ENCODE measurements around the gene EVI2B. TPM values are rescaled to one million over a fixed set of nuclear protein-coding genes. Genes with fewer than 3 reads are reported as not detected.
"Not testable (repeated sequence)": the region's sequence is repeated elsewhere in the genome, so short reads cannot be mapped to it uniquely, and the experiment has no call there.

Gene EVI2B
- total RNA-seq, 1 experiment from 2014 or later: not detected

DNA sequence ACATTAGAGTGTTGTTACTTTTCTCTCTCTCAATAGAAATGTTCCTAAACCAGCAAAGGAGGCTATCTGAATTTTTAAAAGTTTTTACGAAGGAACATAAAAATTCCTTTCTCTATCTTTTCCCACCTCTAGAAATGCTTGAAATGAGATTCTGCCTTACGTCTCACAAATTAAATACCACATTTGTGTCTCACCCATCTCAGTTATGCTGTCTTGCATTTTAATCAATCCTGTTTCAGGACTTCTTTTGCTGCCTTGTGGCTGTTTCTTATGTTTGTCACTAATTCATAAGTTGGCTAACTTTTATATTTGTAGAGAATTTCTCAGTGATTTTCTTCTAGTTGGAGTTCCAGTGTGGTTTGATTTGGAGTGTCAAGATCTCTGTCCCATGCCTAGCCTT lies 20.3 kb downstream of the EVI2B start:
- H2AFZ ChIP-seq: no peak overlapping the region
- H3K4me1 ChIP-seq (replicated peaks; ENCODE audit: insufficient read depth): no peaks in the 10 kb centered on the region
- no peaks in the 10 kb centered on the region for H3K36me3 ChIP-seq (ENCODE audit: low read depth)
- no peak overlapping the region for H3K27ac ChIP-seq
- H3K27me3 ChIP-seq (ENCODE audit: insufficient read depth, low read depth): no peaks in the 10 kb centered on the region
- TF ChIP-seq EZH2 (IDR thresholded peaks at IDR 0.05; ENCODE audit: low read depth): no peak
- no peak overlapping the region for H3K4me3 ChIP-seq
- ChIA-PET CTCF (no interaction called here), POLR2A (ENCODE audit: unreplicated experiment) (no interaction called here)
- H3K4me2 ChIP-seq: no peak overlapping the region
- H3K9me2 ChIP-seq (ENCODE audit: insufficient read depth): no peaks in the 10 kb centered on the region
- no TSS peak for BruUV-seq (replicated peaks)
- H3K79me2 ChIP-seq (ENCODE audit: low read depth): no peaks in the 10 kb centered on the region
- H4K20me1 ChIP-seq (ENCODE audit: insufficient read depth): 0 out of 2 replicates have a peak, but pooled peaks cover 5% of the 10 kb centered on the region
- no peak for DNase-seq
- H3F3A ChIP-seq (ENCODE audit: insufficient read depth, low read depth): no peaks in the 10 kb centered on the region
- intact Hi-C loops (cut with micrococcal nuclease; ENCODE audit: unreplicated experiment): no loop called here
- H3K9me3 ChIP-seq (ENCODE audit: insufficient read depth, low read depth): no peaks in the 10 kb centered on the region

DNA sequence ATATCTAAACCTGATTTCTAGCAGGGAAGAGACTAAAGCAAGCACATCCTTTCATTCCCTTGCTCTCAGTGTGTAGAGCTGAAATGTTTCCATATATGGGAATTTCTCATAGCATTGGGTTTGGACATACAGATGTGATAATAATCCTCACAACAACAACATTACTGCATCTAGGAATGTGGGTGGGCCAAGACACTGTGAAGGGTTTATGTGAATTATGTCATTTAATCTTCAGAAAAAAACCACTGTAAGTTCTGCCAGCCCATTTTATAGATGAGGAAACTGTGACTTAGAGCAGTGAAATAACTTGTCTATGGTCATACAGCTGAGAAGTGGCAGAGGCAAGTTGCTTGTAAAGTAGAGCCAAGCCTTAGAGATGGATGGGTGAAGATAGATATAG lies 22.0 kb downstream of the EVI2B start:
- Histone ChIP-seq H3F3A (ENCODE audit: insufficient read depth, low read depth) (no peaks in the 10 kb centered on the region), H3K27me3 (ENCODE audit: insufficient read depth, low read depth) (no peaks in the 10 kb centered on the region), H2AFZ (no peak overlapping the region), H3K4me1 (replicated peaks; ENCODE audit: insufficient read depth) (no peaks in the 10 kb centered on the region), H3K4me2 (no peak overlapping the region), H3K4me3 (no peak overlapping the region), H3K9me3 (ENCODE audit: insufficient read depth, low read depth) (no peaks in the 10 kb centered on the region), H3K36me3 (ENCODE audit: low read depth) (no peaks in the 10 kb centered on the region), H4K20me1 (ENCODE audit: insufficient read depth) (0 out of 2 replicates have a peak, but pooled peaks cover 5% of the 10 kb centered on the region), H3K79me2 (ENCODE audit: low read depth) (no peaks in the 10 kb centered on the region), H3K9me2 (ENCODE audit: insufficient read depth) (no peaks in the 10 kb centered on the region), H3K27ac (no peak overlapping the region)
- BruUV-seq (replicated peaks): no TSS peak
- TF ChIP-seq EZH2 (IDR thresholded peaks at IDR 0.05; ENCODE audit: low read depth): no peak
- TF ChIP-seq, protein P1, sequence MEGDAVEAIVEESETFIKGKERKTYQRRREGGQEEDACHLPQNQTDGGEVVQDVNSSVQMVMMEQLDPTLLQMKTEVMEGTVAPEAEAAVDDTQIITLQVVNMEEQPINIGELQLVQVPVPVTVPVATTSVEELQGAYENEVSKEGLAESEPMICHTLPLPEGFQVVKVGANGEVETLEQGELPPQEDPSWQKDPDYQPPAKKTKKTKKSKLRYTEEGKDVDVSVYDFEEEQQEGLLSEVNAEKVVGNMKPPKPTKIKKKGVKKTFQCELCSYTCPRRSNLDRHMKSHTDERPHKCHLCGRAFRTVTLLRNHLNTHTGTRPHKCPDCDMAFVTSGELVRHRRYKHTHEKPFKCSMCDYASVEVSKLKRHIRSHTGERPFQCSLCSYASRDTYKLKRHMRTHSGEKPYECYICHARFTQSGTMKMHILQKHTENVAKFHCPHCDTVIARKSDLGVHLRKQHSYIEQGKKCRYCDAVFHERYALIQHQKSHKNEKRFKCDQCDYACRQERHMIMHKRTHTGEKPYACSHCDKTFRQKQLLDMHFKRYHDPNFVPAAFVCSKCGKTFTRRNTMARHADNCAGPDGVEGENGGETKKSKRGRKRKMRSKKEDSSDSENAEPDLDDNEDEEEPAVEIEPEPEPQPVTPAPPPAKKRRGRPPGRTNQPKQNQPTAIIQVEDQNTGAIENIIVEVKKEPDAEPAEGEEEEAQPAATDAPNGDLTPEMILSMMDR (conservative IDR thresholded peaks at IDR 0.05): no peak
- intact Hi-C loops (cut with micrococcal nuclease; ENCODE audit: unreplicated experiment): no loop called here
- DNase-seq: no peak
- ChIA-PET CTCF (no interaction called here), POLR2A (ENCODE audit: unreplicated experiment) (no interaction called here)

DNA sequence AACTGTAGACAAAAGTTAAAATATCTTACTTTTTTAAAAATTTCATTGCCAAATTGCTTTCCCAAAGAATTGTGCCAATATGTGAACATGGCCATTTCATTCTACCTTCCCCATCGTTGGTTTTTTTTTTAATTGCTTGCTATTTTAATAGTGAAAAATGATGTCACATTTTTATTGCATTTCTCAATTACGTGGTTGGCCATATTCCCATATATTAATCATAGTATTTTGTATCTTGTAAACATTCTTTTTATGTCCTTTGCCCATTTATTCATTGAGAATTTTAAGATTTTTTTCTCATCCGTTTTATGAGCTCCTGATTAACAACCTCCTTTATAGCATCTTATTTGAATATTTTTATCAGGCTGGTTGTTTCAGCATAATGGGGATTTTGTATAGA lies 24.1 kb downstream of the EVI2B start:
- BruUV-seq (replicated peaks): no TSS peak
- DNase-seq: no peak
- Histone ChIP-seq H3K9me2 (ENCODE audit: insufficient read depth) (no peaks in the 10 kb centered on the region), H3K27me3 (ENCODE audit: insufficient read depth, low read depth) (no peaks in the 10 kb centered on the region), H3K9me3 (ENCODE audit: insufficient read depth, low read depth) (no peaks in the 10 kb centered on the region), H3K4me3 (no peak overlapping the region), H3K4me2 (no peak overlapping the region), H2AFZ (no peak overlapping the region), H3K27ac (no peak overlapping the region), H4K20me1 (ENCODE audit: insufficient read depth) (no peaks in the 10 kb centered on the region), H3K4me1 (replicated peaks; ENCODE audit: insufficient read depth) (no peaks in the 10 kb centered on the region), H3K36me3 (ENCODE audit: low read depth) (no peaks in the 10 kb centered on the region), H3K79me2 (ENCODE audit: low read depth) (no peaks in the 10 kb centered on the region), H3F3A (ENCODE audit: insufficient read depth, low read depth) (no peaks in the 10 kb centered on the region)
- TF ChIP-seq, protein P1 (conservative IDR thresholded peaks at IDR 0.05): no peak
- no peak for TF ChIP-seq EZH2 (IDR thresholded peaks at IDR 0.05; ENCODE audit: low read depth)
- ChIA-PET CTCF (no interaction called here), POLR2A (ENCODE audit: unreplicated experiment) (no interaction called here)
- intact Hi-C loops (cut with micrococcal nuclease; ENCODE audit: unreplicated experiment): no loop called here

DNA sequence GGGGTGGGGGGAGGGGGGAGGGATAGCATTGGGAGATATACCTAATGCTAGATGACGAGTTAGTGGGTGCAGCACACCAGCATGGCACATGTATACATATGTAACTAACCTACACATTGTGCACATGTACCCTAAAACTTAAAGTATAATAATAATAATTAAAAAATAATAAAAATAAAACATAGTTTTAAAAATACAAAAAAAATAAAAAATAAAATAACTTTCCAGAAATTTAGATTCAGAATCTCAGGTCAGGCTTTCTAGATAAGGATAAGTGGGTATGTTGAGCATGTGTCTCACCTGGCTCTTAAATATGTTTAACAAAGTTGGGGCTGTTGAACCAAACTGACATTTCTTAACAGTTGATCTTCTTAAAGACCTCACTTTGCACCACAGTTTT lies 25.9 kb downstream of the EVI2B start:
- H3K9me3 ChIP-seq (ENCODE audit: insufficient read depth, low read depth); POLR2A ChIA-PET (ENCODE audit: unreplicated experiment); H3K36me3 ChIP-seq (ENCODE audit: low read depth): not testable (repeated sequence)

More for the DNA sequence above, 25.9 kb downstream of the EVI2B start:
- CTCF ChIA-PET; H3K4me1 ChIP-seq (replicated peaks; ENCODE audit: insufficient read depth); intact Hi-C loops (cut with micrococcal nuclease; ENCODE audit: unreplicated experiment); H3K27ac ChIP-seq; H3K9me2 ChIP-seq (ENCODE audit: insufficient read depth); H3K27me3 ChIP-seq (ENCODE audit: insufficient read depth, low read depth); BruUV-seq (replicated peaks); H3F3A ChIP-seq (ENCODE audit: insufficient read depth, low read depth); H2AFZ ChIP-seq; DNase-seq; H4K20me1 ChIP-seq (ENCODE audit: insufficient read depth); H3K79me2 ChIP-seq (ENCODE audit: low read depth); H3K4me3 ChIP-seq; H3K4me2 ChIP-seq: not testable (repeated sequence)

Data from PC-9 (cell line).